ENCODE results near the gene GRIN2D.

The GRIN2D gene

GRCh38 chr19:48393559-48394330, at the start of gene GRIN2D:
GRIN2D (plus strand) TSS chr19:48393668; CDS start chr19:48398393, 4,725 bp downstream.
- no peak for DNase-seq (ENCODE audit: low read depth)

- no peak for DNase-seq (ENCODE audit: low read depth)
Observed at GRCh38 chr19:48344892-48345291, 48.6 kb upstream of the GRIN2D start.

DNA sequence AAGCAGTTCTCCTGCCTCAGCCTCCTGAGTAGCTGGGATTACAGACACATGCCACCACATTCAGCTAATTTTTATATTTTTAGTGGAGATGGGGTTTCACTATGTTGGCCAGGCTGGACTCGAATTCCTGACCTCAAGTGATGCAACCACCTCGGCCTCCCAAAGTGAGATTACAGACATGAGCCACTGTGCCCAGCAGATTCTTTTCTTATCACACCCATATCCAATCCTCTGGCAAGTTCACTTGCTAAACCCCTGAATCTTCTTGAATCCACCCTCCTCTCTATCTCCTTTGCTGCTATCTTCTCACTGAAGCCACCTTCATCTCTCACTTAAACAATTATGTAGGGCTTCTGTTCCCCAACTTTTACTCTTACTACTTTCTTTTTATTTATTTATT, 47.3 kb upstream of the GRIN2D start:
- DNase-seq (ENCODE audit: low read depth), result no peak

DNA sequence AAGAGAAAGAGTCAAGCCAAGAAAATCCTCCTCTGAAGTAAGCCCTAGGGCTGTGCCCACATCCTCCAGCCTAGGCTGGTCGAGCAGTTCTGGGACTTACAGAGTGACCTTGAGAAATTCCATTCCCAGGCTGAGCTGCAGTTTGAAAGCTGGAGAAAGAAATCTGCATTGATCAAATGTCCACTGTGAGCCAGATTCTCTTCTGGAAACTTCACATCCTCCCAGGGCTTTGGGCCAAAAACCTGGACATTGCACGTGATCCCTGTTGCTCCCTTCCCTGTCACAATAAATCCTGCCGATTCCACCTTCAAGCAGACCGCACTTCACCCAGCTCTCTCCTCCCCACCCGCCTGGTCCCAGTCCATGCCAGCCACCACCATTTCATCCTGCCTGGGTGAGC, 45.4 kb upstream of the GRIN2D start:
- DNase-seq (ENCODE audit: low read depth), result no peak

GRCh38 chr19:48348737-48349136, 44.7 kb upstream of the GRIN2D start:
- DNase-seq (ENCODE audit: low read depth), result no peak

GRCh38 chr19:48350856-48351255, 42.6 kb upstream of the GRIN2D start:
- no peak for DNase-seq (ENCODE audit: low read depth)

- peak; percentile 72 for DNase-seq (ENCODE audit: low read depth)
Observed at GRCh38 chr19:48351341-48351752, 42.1 kb upstream of the GRIN2D start.

DNA sequence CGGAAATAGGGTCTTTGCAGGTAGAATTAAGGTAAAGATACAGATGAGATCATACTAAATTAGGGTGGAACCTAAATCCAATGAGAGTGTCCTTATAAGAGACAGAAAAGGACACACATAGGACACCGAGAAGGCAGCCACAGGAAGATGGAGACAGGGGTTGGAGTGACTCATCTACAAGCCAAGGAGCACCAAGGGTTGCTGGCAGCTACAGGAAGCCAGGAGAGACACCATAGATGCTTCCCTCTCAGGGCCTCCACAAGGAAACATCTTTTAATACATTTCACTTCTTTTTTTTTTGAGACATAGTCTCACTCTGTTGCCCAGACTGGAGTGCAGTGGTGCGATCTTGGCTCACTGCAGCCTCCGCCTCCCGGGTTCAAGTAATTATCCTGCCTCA, 39.8 kb upstream of the GRIN2D start:
- no peak for DNase-seq (ENCODE audit: low read depth)

GRCh38 chr19:48354332-48354992, 39.0 kb upstream of the GRIN2D start:
- DNase-seq (ENCODE audit: low read depth), result no peak

GRCh38 chr19:48355365-48355954, 38.0 kb upstream of the GRIN2D start:
- DNase-seq (ENCODE audit: low read depth), result no peak

DNA sequence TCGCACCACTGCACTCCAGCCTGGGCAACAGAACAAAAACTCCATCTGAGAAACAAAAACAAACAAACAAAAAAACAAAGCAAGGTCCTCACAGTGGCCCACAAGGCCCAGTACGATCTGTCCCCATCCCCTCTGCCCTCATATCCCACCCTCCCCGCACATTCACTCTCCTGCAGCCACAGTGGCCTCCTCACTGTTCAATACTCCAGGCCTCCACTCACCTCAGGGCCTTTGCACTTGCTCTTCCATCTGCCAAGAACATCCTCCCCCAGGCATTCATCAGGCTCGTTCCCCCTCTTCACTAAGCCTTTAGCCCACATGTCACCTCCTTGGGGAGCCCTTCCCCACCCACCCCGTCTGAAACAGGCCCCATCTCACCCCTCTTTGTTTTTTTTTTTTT, 34.3 kb upstream of the GRIN2D start:
- no peak for DNase-seq (ENCODE audit: low read depth)

DNA sequence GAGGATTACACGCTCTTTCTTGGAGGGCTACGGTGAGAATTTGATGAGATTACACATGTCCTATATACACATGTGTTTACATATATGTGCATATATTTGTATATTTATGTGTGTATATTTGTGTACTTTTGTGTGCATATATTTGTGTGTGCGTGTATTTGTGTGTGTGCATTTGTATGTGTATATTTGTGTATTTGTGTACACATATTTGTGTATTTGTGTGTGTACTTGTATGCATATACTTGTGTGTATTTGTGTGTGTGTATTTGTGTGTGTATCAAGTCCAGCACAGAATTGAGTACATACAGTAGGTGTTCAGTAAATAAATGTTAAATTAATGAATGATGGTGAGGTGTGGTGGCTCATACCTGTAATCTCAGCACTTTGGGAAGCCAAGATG, 31.6 kb upstream of the GRIN2D start:
- no peak for DNase-seq (ENCODE audit: low read depth)

DNA sequence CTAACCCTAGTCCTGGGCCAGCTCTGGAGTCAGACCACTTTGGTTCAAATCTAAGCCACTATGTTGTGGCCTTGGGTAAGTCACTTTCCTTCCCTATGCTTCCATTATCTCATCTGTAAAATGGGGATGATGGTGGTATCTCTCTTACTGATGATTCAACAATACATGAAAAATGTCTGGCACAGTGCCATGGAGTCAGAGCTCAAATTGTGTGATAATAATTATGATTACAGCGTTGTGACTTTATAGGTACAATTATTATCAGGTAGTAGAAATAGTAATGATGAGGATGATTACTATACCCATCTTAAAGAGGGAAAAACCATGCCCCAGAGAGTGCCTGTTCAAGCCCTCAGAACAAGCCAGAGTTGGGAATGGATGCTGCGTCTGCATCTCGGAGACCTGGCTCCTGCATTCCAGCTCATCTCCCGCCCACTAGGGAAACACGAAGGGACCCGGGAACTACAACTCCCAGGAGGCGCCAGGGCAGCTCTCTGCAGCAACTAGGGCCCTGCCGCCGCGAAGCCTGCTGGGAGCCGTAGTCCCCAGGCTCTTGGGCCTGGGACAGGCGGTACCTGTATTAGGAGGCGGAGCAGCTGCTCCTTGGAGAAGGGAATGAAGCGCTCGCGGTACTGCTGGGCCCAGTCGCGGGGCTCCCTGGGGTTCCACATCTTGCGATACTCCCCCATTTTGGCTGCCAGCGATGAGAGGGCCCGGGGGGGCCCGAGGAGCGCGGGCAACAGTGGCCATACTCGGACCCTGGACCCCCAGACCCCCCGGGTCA, 30.6 kb upstream of the GRIN2D start:
- peak; percentile 83 for DNase-seq (ENCODE audit: low read depth)

DNA sequence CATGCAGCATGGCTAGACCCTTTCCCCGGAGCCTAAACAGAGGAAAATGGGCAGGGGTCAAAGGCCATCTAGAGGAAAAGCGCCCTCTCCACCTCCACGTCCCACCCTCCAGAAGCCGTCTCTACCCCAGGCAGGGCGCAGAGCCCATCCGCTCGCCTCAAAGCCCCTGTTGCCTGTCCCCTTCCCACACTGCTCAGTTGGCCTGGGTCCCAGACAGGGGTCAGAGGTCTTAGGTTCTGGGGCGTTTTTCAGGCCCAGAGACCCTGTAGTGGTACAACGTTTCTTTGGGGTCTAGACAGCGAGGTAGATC, 30.0 kb upstream of the GRIN2D start:
- no peak for DNase-seq (ENCODE audit: low read depth)

GRCh38 chr19:48363810-48364597, 29.5 kb upstream of the GRIN2D start, which contains the start of the genes SYNGR4 and TMEM143:
SYNGR4 (plus strand) TSS chr19:48364367; CDS start chr19:48365843, 1,476 bp downstream.
TMEM143 (minus strand) TSS chr19:48363940; CDS start chr19:48363920, 20 bp downstream.
- peak; percentile 96 for DNase-seq (ENCODE audit: low read depth)

GRCh38 chr19:48364598-48365348, 28.7 kb upstream of the GRIN2D start:
- DNase-seq (ENCODE audit: low read depth), result no peak

DNA sequence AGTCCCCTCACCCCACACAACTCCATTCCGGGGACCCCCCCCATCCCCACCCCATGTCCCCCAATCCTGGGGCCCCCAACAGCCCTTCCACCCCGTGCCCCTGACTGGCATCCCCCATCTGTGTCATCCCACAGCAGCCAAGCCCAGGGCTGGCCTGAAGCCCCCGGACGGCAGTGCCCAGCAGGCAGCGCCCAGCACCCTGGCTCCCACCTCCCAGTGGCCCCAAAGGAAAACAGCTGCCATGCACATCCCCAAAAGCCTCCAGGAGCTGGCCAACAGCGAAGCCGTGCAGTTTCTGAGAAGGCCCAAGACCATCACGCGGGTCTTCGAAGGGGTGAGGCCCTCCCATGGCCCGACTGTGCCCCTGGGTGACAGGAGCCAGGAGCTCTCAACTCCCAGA, 27.9 kb upstream of the GRIN2D start:
- no peak for DNase-seq (ENCODE audit: low read depth)

DNA sequence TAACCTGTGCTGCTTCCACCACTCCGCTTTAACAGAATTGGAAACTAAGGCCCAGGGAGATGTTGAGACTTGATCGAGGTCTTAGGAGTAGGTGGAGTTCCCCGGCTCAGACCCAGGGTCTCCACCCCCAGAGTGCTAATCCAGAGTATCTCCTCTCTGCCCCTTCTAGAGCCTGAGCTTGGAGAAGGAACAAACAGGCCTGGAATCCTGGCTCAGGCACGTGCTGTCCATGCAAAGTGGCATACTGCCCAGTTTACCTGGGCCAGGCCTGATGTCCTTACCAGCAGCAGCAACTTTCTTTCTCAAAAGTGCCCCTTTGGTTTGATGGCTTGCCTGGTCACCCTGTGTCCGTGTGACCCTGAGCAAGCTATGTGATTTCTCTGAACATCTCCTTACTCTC, 25.6 kb upstream of the GRIN2D start:
- DNase-seq (ENCODE audit: low read depth), result no peak

GRCh38 chr19:48368936-48369335, 24.5 kb upstream of the GRIN2D start:
- DNase-seq (ENCODE audit: low read depth), result no peak

DNA sequence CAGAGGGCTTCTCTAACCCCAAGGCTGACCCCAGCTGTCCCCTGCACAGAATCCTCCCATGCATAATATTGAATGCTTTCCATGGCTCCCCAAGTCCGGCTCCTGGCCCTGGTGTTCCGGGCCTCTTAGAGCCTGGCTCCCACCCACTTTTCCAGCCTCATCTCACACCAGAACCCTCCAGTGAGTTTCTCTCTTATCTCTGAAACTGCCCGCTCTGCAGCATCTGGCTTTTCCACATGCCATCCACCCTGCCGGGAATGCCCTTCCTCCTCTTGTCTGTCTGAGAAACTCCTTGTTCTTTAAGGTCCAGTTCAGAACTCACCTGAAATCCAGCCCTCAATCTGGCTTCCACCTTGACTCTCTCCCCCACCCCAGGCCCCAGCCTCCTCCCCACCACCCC, 22.5 kb upstream of the GRIN2D start:
- no peak for DNase-seq (ENCODE audit: low read depth)

- DNase-seq (ENCODE audit: low read depth), result no peak
Observed at GRCh38 chr19:48371367-48371766, 22.1 kb upstream of the GRIN2D start.
